GM12892 (cell line): ENCODE measurements around the gene ATRIP.

ENCODE experiments used
- POLR2A ChIP-seq: IDR thresholded peaks from 2 replicates; pipeline ENCODE4 v1.6.1; 2011; ENCODE audit warnings: low read depth, low read length, control low read depth
- TAF1 ChIP-seq: IDR thresholded peaks from 2 replicates; pipeline ENCODE4 v1.6.1; 2011; ENCODE audit warnings: low read depth, mild to moderate bottlenecking, control low read depth, low read length, borderline replicate concordance

GRCh38 chr3:48426944-48427629, 19.4 kb upstream of the ATRIP start:
- no peak for TF ChIP-seq POLR2A
- no peak for TF ChIP-seq TAF1
